CD14-positive monocyte (primary cell): Measurements from ENCODE around the gene HS3ST3B1. TPM values are rescaled to one million over a fixed set of nuclear protein-coding genes. Genes with fewer than 3 reads are reported as not detected.

ENCODE experiments used
- DNase-seq, 3 donors: peaks; one replicate each; pipeline ENCODE4 v3.0.0-alpha.2; 2011 to 2022
- H2AFZ ChIP-seq: 2 replicates; pipeline ENCODE4 v1.6.0; 2012; ENCODE audit warnings: mild to moderate bottlenecking, low read depth, low read length, inconsistent platforms; ENCODE audit not compliant: insufficient read depth, poor library complexity, severe bottlenecking
- H3K27ac ChIP-seq, 2 donors: 1 replicate in 1 of 2; 2 replicates in 1 of 2; pipeline ENCODE4 v1.5.1; 2012 to 2013; ENCODE audit warnings: low read length in 2 of 2, control low read depth in 1 of 2, inconsistent platforms in 1 of 2, low read depth in 1 of 2, mild to moderate bottlenecking in 1 of 2
- H3K27me3 ChIP-seq, 2 donors: one replicate each; pipeline versions ENCODE4 v1.6.0 to v1.6.1; 2011 to 2013; ENCODE audit warnings: low read length in 2 of 2; ENCODE audit not compliant: control insufficient read depth in 2 of 2, insufficient read depth in 2 of 2
- H3K36me3 ChIP-seq, 2 donors: replicated peaks in 1 of 2; 1 replicate in 1 of 2; 2 replicates in 1 of 2; pipeline versions ENCODE4 v1.5.1 to v1.6.1; 2012 to 2013; ENCODE audit warnings: low read length in 2 of 2, control low read depth in 1 of 2, inconsistent platforms in 1 of 2, mild to moderate bottlenecking in 1 of 2; ENCODE audit not compliant: insufficient read depth in 2 of 2, control insufficient read depth in 1 of 2
- H3K4me1 ChIP-seq, 2 donors: 1 replicate in 1 of 2; 2 replicates in 1 of 2; pipeline versions ENCODE4 v1.5.1 to v1.6.1; 2012 to 2013; ENCODE audit warnings: low read length in 2 of 2, control low read depth in 1 of 2, inconsistent platforms in 1 of 2, mild to moderate bottlenecking in 1 of 2, moderate library complexity in 1 of 2; ENCODE audit not compliant: insufficient read depth in 2 of 2, control insufficient read depth in 1 of 2
- H3K4me2 ChIP-seq: replicated peaks from 2 replicates; pipeline ENCODE3; 2012; ENCODE audit warnings: low read length, moderate library complexity, mild to moderate bottlenecking; ENCODE audit not compliant: poor library complexity, severe bottlenecking; ENCODE audit errors: extremely low read depth
- H3K4me3 ChIP-seq, 3 experiments: fragments of 200-600 bp in 1 of 3; sonication (generic) in 1 of 3; replicated peaks in 1 of 3; 1 replicate in 2 of 3; 2 replicates in 1 of 3; pipeline ENCODE4 v1.5.1; 2011 to 2013; ENCODE audit warnings: low read length in 3 of 3, mild to moderate bottlenecking in 3 of 3, control low read depth in 2 of 3, low read depth in 2 of 3, inconsistent platforms in 1 of 3, moderate library complexity in 1 of 3
- H3K79me2 ChIP-seq: 2 replicates; pipeline ENCODE4 v1.6.0; 2012; ENCODE audit warnings: mild to moderate bottlenecking, control low read depth, inconsistent platforms, low read length, moderate library complexity; ENCODE audit not compliant: insufficient read depth
- H3K9ac ChIP-seq: 2 replicates; pipeline ENCODE4 v1.6.0; 2017; ENCODE audit warnings: low read length, mild to moderate bottlenecking; ENCODE audit not compliant: insufficient read depth, poor library complexity, severe bottlenecking
- H3K9me3 ChIP-seq, 2 donors: replicated peaks in 1 of 2; 1 replicate in 1 of 2; 2 replicates in 1 of 2; pipeline versions ENCODE4 v1.5.1 to v1.6.1; 2012 to 2013; ENCODE audit warnings: low read length in 2 of 2, control low read depth in 1 of 2; ENCODE audit not compliant: control insufficient read depth in 1 of 2, insufficient read depth in 1 of 2
- H4K20me1 ChIP-seq: 2 replicates; pipeline ENCODE4 v1.6.0; 2012; ENCODE audit warnings: mild to moderate bottlenecking, low read length, control low read depth, moderate library complexity; ENCODE audit not compliant: insufficient read depth
- H3K27ac Mint-ChIP-seq, 7 donors: one replicate each; pipeline ENCODE4 v1.8.0; 2020; ENCODE audit warnings: mild to moderate bottlenecking in 7 of 7, mixed read lengths in 7 of 7, moderate library complexity in 6 of 7, inconsistent platforms in 2 of 7
- H3K27me3 Mint-ChIP-seq, 3 donors: one replicate each; pipeline ENCODE4 v1.8.0; 2021 to 2022; ENCODE audit warnings: low read depth in 3 of 3, mild to moderate bottlenecking in 3 of 3, mixed read lengths in 3 of 3, moderate library complexity in 3 of 3, inconsistent platforms in 1 of 3
- H3K36me3 Mint-ChIP-seq, 2 donors: one replicate each; pipeline ENCODE4 v1.8.0; 2020; ENCODE audit warnings: mixed read lengths in 2 of 2, inconsistent platforms in 1 of 2, mild to moderate bottlenecking in 1 of 2
- H3K4me1 Mint-ChIP-seq: one replicate; pipeline ENCODE4 v1.8.0; 2020; ENCODE audit warnings: mild to moderate bottlenecking, mixed read lengths
- H3K4me3 Mint-ChIP-seq, 2 donors: one replicate each; pipeline ENCODE4 v1.8.0; 2020; ENCODE audit warnings: mild to moderate bottlenecking in 2 of 2, mixed read lengths in 2 of 2, moderate library complexity in 1 of 2
- H3K9me3 Mint-ChIP-seq, 7 donors: one replicate each; pipeline ENCODE4 v1.8.0; 2020 to 2022; ENCODE audit warnings: mixed read lengths in 7 of 7, mild to moderate bottlenecking in 6 of 7, moderate library complexity in 6 of 7, inconsistent platforms in 2 of 7
- CTCF ChIP-seq: fragments of 200-600 bp; IDR thresholded peaks from one replicate; pipeline ENCODE4 v1.8.0; 2022; ENCODE audit warnings: antibody characterized with exemption, mild to moderate bottlenecking
- WGBS: methylation state at CpG from one replicate; pipeline ENCODE4 v1.1.5; 2013; ENCODE audit warnings: missing lambda C conversion rate; ENCODE audit not compliant: insufficient coverage; 5-methylcytosine and 5-hydroxymethylcytosine counted together
- intact Hi-C, 2 donors: fragments of 100-400 bp; cut with micrococcal nuclease; formaldehyde crosslinking; loops; one replicate each; pipeline versions ENCODE4 v1.15.0 to v1.15.1; 2023
- polyA plus RNA-seq, 3 donors: library from polyadenylated mRNA; depleted of rRNA in 1 of 3; unstranded in 2 of 3; stranded (reverse) in 1 of 3; fragments of 300-500 nt in 2 of 3; fragments of >200 nt in 1 of 3; fragmentation: Illumina TruSeq in 2 of 3; gene quantifications; 1 replicate in 2 of 3; 2 replicates in 1 of 3; pipeline ENCODE4 v1.2.3, GENCODE V29; 2012 to 2021

Gene HS3ST3B1
- polyA plus RNA-seq, 3 donors: 0.09 to 0.73 (median 0.32) TPM

GRCh38 chr17:14295676-14296075 is 5.2 kb upstream of the HS3ST3B1 start:
- no peak for DNase-seq

GRCh38 chr17:14296166-14296910 is 4.5 kb upstream of the HS3ST3B1 start:
- intact Hi-C loops: loop anchor here (10.0 kb wide), 2 partner anchors 362 to 628 kb away; no protein-coding TSS in a partner anchor
- peaks cover 53 to 68% of the 10 kb centered on the region in 2 donors for H3K27me3 ChIP-seq

More at GRCh38 chr17:14295676-14296075, 5.2 kb upstream of the HS3ST3B1 start:
- Histone ChIP-seq H3K27me3 (peaks cover 53 to 68% of the 10 kb centered on the region in 2 donors), H3K4me3 (no peak overlapping the region), H2AFZ (no peak overlapping the region), H3K36me3 (no peaks in the 10 kb centered on the region), H3K4me1 (peaks cover 31 to 32% of the 10 kb centered on the region in 2 donors), H3K27ac (no peak overlapping the region), H3K79me2 (no peaks in the 10 kb centered on the region), H4K20me1 (no peaks in the 10 kb centered on the region), H3K4me2 (no peak overlapping the region), H3K9me3 (peaks cover 5 to 21% of the 10 kb centered on the region in 2 donors), H3K9ac (no peak overlapping the region)
- Mint-ChIP-seq H3K27ac (no peak overlapping the region), H3K27me3 (peaks cover 68 to 85% (median 77%) of the 10 kb centered on the region in 3 donors), H3K36me3 (peaks cover 7 to 14% of the 10 kb centered on the region in 2 donors), H3K4me3 (peak overlapping the region in 1 of 2 donors; percentile 81), H3K9me3 (peaks cover 0 to 34% (median 28%) of the 10 kb centered on the region in 7 donors), H3K4me1 (peaks cover 34% of the 10 kb centered on the region)
- intact Hi-C loops: loop anchor here (10.0 kb wide), 2 partner anchors 361 to 629 kb away; no protein-coding TSS in a partner anchor
- TF ChIP-seq CTCF: no peak
- WGBS: 95% methylated on average over 7 of the region's 9 CpGs

More at GRCh38 chr17:14296166-14296910, 4.5 kb upstream of the HS3ST3B1 start:
- peak overlapping the region in 1 of 2 donors; percentile 81 for H3K4me3 Mint-ChIP-seq
- no peak overlapping the region for H3K4me2 ChIP-seq
- H3K9me3 ChIP-seq: peaks cover 5 to 21% of the 10 kb centered on the region in 2 donors
- H3K9ac ChIP-seq: no peak overlapping the region
- peaks cover 71 to 87% (median 76%) of the 10 kb centered on the region in 3 donors for H3K27me3 Mint-ChIP-seq
- DNase-seq: no peak
- no peaks in the 10 kb centered on the region for H3K36me3 ChIP-seq
- H3K79me2 ChIP-seq: no peaks in the 10 kb centered on the region
- no peak for TF ChIP-seq CTCF
- H3K36me3 Mint-ChIP-seq: peaks cover 7 to 14% of the 10 kb centered on the region in 2 donors
- peaks cover 0 to 36% (median 26%) of the 10 kb centered on the region in 7 donors for H3K9me3 Mint-ChIP-seq
- H4K20me1 ChIP-seq: no peaks in the 10 kb centered on the region
- peaks cover 36 to 38% of the 10 kb centered on the region in 2 donors for H3K4me1 ChIP-seq
- peaks cover 36% of the 10 kb centered on the region for H3K4me1 Mint-ChIP-seq
- H2AFZ ChIP-seq: no peak overlapping the region
- H3K4me3 ChIP-seq: no peak overlapping the region
- 99% methylated on average over 7 of the region's 12 CpGs for WGBS
- no peak overlapping the region for H3K27ac ChIP-seq
- H3K27ac Mint-ChIP-seq: no peak overlapping the region
